Chondrocyte (in vitro differentiated cells): ENCODE results near the gene AGBL4. TPM values are rescaled to one million over a fixed set of nuclear protein-coding genes. Genes with fewer than 3 reads are reported as not detected.

ENCODE experiments used
- DNase-seq: peaks from one replicate; pipeline ENCODE4 v3.0.0; 2021; ENCODE audit warnings: mixed read lengths, low spot score
- H3K27ac Mint-ChIP-seq: one replicate; pipeline ENCODE4 v1.8.0; 2021; ENCODE audit warnings: mild to moderate bottlenecking, moderate library complexity, mixed read lengths; ENCODE audit not compliant: unreplicated experiment
- H3K27me3 Mint-ChIP-seq: 2 replicates; pipeline ENCODE4 v1.8.0; 2021; ENCODE audit warnings: low read depth, mixed read lengths
- H3K36me3 Mint-ChIP-seq: 2 replicates; pipeline ENCODE4 v1.8.0; 2021; ENCODE audit warnings: low read depth, mixed read lengths
- H3K4me1 Mint-ChIP-seq: 2 replicates; pipeline ENCODE4 v1.8.0; 2021; ENCODE audit warnings: low read depth, mild to moderate bottlenecking, mixed read lengths
- H3K4me3 Mint-ChIP-seq: one replicate; pipeline ENCODE4 v1.8.0; 2021; ENCODE audit warnings: mild to moderate bottlenecking, moderate library complexity, mixed read lengths; ENCODE audit not compliant: unreplicated experiment
- H3K9me3 Mint-ChIP-seq: 2 replicates; pipeline ENCODE4 v1.8.0; 2021; ENCODE audit warnings: low read depth, mixed read lengths
- total RNA-seq: library from RNA; stranded (reverse); gene quantifications from 3 replicates; pipeline ENCODE4 v1.2.1, GENCODE V29; 2021
- TF ChIP-seq, protein P1 (sequence below): fragments of 200-600 bp; sonication (generic); IDR thresholded peaks from 2 replicates; pipeline ENCODE4 v1.5.0; 2021; ENCODE audit warnings: antibody characterized with exemption, mild to moderate bottlenecking, moderate library complexity

AGBL4 gene
- total RNA-seq, 1 donor from 2014 or later: not detected

GRCh38 chr1:48889082-48889481, 1134.7 kb downstream of the AGBL4 start:
- Mint-ChIP-seq H3K36me3 (no peaks in the 10 kb centered on the region), H3K9me3 (peaks cover 3% of the 10 kb centered on the region), H3K27me3 (peaks cover 4% of the 10 kb centered on the region), H3K4me1 (no peaks in the 10 kb centered on the region), H3K27ac (no peak overlapping the region), H3K4me3 (no peak overlapping the region)
- TF ChIP-seq, protein P1, sequence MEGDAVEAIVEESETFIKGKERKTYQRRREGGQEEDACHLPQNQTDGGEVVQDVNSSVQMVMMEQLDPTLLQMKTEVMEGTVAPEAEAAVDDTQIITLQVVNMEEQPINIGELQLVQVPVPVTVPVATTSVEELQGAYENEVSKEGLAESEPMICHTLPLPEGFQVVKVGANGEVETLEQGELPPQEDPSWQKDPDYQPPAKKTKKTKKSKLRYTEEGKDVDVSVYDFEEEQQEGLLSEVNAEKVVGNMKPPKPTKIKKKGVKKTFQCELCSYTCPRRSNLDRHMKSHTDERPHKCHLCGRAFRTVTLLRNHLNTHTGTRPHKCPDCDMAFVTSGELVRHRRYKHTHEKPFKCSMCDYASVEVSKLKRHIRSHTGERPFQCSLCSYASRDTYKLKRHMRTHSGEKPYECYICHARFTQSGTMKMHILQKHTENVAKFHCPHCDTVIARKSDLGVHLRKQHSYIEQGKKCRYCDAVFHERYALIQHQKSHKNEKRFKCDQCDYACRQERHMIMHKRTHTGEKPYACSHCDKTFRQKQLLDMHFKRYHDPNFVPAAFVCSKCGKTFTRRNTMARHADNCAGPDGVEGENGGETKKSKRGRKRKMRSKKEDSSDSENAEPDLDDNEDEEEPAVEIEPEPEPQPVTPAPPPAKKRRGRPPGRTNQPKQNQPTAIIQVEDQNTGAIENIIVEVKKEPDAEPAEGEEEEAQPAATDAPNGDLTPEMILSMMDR: no peak
- DNase-seq: no peak

DNA sequence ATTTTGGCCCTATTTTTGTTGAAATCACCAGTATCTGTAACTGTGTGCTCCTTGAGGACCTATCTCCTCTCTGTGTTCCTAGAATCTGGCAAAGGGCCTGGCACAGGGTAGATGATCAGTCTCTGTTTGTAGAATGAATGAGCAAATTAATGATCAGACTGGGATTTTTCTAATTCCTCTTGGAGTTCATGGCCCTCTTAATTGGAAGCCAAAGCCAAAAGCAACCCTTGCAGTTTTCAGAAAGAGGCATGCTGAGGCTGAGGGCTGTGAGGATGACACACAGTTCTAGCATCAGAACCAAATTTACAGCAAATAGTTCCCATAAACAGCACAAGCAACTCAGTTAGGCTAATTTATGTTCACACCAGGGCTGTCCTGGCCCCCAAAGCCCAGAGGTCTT, 1136.0 kb downstream of the AGBL4 start:
- peaks cover 5% of the 10 kb centered on the region for H3K27me3 Mint-ChIP-seq
- H3K9me3 Mint-ChIP-seq: peaks cover 3% of the 10 kb centered on the region
- H3K36me3 Mint-ChIP-seq: no peaks in the 10 kb centered on the region
- H3K27ac Mint-ChIP-seq: no peak overlapping the region
- no peak for DNase-seq
- H3K4me1 Mint-ChIP-seq: no peaks in the 10 kb centered on the region
- TF ChIP-seq, protein P1: no peak
- H3K4me3 Mint-ChIP-seq: no peak overlapping the region

DNA sequence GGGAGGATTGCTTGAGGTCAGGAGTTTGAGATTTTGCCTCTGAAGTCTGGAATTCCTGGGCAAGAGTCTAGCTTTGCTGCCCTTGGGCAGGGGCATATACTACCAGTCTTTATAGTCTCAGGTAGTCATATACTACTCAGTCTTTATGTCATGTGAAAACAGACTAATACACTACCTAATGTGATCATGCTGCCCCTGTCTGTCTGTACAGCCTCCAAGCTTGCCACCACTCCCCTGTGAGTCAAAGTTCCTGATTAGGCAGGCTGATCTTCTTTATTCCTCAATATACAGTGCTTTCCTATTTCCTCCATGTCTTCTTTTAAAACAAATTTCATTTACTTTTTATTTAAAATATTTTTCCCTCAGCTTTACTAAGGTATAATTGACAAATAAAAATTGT, 1141.7 kb downstream of the AGBL4 start:
- no peak for DNase-seq
- Mint-ChIP-seq H3K27ac (no peak overlapping the region), H3K4me1 (peaks cover 9% of the 10 kb centered on the region), H3K36me3 (no peaks in the 10 kb centered on the region), H3K27me3 (peaks cover 6% of the 10 kb centered on the region), H3K4me3 (no peak overlapping the region), H3K9me3 (peaks cover 3% of the 10 kb centered on the region)
- TF ChIP-seq, protein P1: no peak

DNA sequence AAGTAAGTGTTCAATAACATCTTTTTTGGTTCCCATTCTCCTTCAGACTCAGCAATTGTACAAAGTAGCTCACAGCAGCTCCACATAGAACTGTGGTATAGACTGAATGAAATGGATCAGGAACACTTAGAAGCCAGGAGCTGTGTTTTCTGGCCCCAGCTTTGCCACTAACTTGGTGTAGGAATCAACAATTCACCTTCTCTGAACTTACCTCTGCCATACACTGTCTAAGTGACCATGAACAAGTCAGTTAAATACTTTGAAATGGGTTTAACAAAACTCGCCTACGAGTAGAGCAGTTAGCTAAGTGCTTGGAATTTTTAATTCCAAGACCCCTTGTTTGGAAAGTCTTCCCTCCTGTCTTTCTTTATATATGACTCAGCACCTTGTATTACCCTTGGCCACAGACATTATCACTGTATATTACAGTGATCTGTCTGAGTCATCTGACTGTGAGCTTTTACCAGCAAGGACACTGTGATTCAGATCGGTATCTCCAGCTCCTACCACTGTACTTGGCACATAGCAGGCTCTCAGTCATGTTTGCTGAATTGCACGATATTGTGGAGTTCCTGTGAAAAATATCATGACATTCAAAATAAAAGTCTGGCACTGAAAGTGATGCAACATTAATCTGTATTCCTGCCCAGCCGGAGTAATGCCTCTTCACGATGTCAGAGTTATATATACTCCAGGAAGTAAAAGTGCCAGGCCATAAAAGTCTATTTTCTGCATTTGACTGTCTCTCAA, 1145.4 kb downstream of the AGBL4 start:
- TF ChIP-seq, protein P1: no peak
- Mint-ChIP-seq H3K4me1 (peaks cover 9% of the 10 kb centered on the region), H3K4me3 (no peak overlapping the region), H3K27me3 (peaks cover 7% of the 10 kb centered on the region), H3K36me3 (no peaks in the 10 kb centered on the region), H3K27ac (peak overlapping the region; percentile 53), H3K9me3 (no peaks in the 10 kb centered on the region)
- no peak for DNase-seq

- Mint-ChIP-seq H3K36me3 (no peaks in the 10 kb centered on the region), H3K27me3 (peaks cover 8% of the 10 kb centered on the region), H3K27ac (no peak overlapping the region), H3K4me3 (no peak overlapping the region), H3K4me1 (peaks cover 9% of the 10 kb centered on the region), H3K9me3 (no peaks in the 10 kb centered on the region)
- TF ChIP-seq, protein P1: no peak
- DNase-seq: no peak
Measured at GRCh38 chr1:48876330-48876785, 1147.4 kb downstream of the AGBL4 start.
